Panc1 (cell line): Measurements from ENCODE around the gene GALNT4. TPM values are rescaled to one million over a fixed set of nuclear protein-coding genes. Genes with fewer than 3 reads are reported as not detected.

Experiments used
- ATAC-seq: fragments of 200-7000 bp; cut with Tn5 transposase; 2 replicates; pipeline ENCODE4 v1.9.1; 2020; ENCODE audit warnings: mild to moderate bottlenecking, moderate library complexity
- BruUV-seq: library from RNA; stranded (reverse); fragments of 400-500 nt; replicated peaks from 2 replicates; lab custom pipeline; 2021; lab: Mats Ljungman, UMichigan
- CTCF ChIA-PET: fragments of 300-600 bp; sonication (Branson Sonifier 250); formaldehyde crosslinking; loops from one replicate; lab custom pipeline; 2022; ENCODE audit warnings: antibody characterized with exemption; lab: Charles Lee
- POLR2A ChIA-PET: fragments of 300-600 bp; sonication (Branson Sonifier 250); formaldehyde crosslinking; loops from one replicate; lab custom pipeline; 2022; ENCODE audit warnings: antibody characterized with exemption; lab: Charles Lee
- DNase-seq: peaks from one replicate; pipeline ENCODE4 v3.0.0-alpha.2; 2010; ENCODE audit warnings: low read depth, low spot score
- H3K27ac ChIP-seq: 2 replicates; pipeline ENCODE4 v1.5.1; 2011; ENCODE audit warnings: mild to moderate bottlenecking, low read length, inconsistent platforms
- H3K27me3 ChIP-seq: fragments of 200-500 bp; sonication (Bioruptor generic); 2 replicates; pipeline ENCODE4 v1.6.0; 2014; ENCODE audit warnings: low read length, inconsistent platforms; ENCODE audit not compliant: control insufficient read depth, insufficient read depth
- H3K36me3 ChIP-seq: fragments of 200-500 bp; sonication (Bioruptor generic); 2 replicates; pipeline ENCODE4 v1.5.1; 2014; ENCODE audit warnings: inconsistent platforms, mild to moderate bottlenecking, low read length, moderate library complexity; ENCODE audit not compliant: control insufficient read depth, insufficient read depth
- H3K4me1 ChIP-seq: 2 replicates; pipeline ENCODE4 v1.5.1; 2011; ENCODE audit warnings: inconsistent platforms, mild to moderate bottlenecking, low read length, moderate library complexity; ENCODE audit not compliant: control insufficient read depth, insufficient read depth
- H3K4me3 ChIP-seq, 2 experiments: 2 replicates each; pipeline ENCODE4 v1.5.1; 2011 to 2012; ENCODE audit warnings: low read depth in 2 of 2, low read length in 2 of 2, mild to moderate bottlenecking in 2 of 2, inconsistent platforms in 1 of 2, moderate library complexity in 1 of 2
- H3K9me3 ChIP-seq: fragments of 200-500 bp; sonication (Bioruptor generic); 2 replicates; pipeline ENCODE4 v1.5.1; 2014; ENCODE audit warnings: low read depth, mild to moderate bottlenecking, inconsistent platforms, low read length, moderate library complexity; ENCODE audit not compliant: control insufficient read depth, insufficient read depth
- CTCF ChIP-seq: fragments of 450-650 bp; IDR thresholded peaks from 2 replicates; pipeline ENCODE4 v1.5.1; 2017; ENCODE audit warnings: mild to moderate bottlenecking
- POLR2AphosphoS5 ChIP-seq: IDR thresholded peaks from 2 replicates; pipeline ENCODE4 v1.6.1; 2012; ENCODE audit warnings: mild to moderate bottlenecking, low read depth, low read length, moderate library complexity
- REST ChIP-seq, 2 experiments: IDR thresholded peaks; 2 replicates each; pipeline ENCODE4 v1.6.1; 2011 to 2012; ENCODE audit warnings: low read depth in 2 of 2, control low read depth in 1 of 2, low read length in 1 of 2, mild to moderate bottlenecking in 1 of 2, moderate library complexity in 1 of 2; ENCODE audit not compliant: insufficient read depth in 1 of 2
- SIN3A ChIP-seq: IDR thresholded peaks from 2 replicates; pipeline ENCODE4 v1.6.1; 2012; ENCODE audit warnings: low read depth, mild to moderate bottlenecking, low read length, moderate library complexity, borderline replicate concordance; ENCODE audit not compliant: insufficient read depth
- TCF7L2 ChIP-seq: IDR thresholded peaks from 2 replicates; pipeline ENCODE4 v1.6.1; 2011; ENCODE audit warnings: mild to moderate bottlenecking, low read depth, low read length, inconsistent platforms
- in situ Hi-C: cut with HindIII; loops from 2 replicates; pipeline ENCODE4 v1.10.0; 2016; ENCODE audit warnings: low sequenced_read_pairs, low pct_unique_long_range_greater_than_20kb
- intact Hi-C: fragments of 100-400 bp; cut with micrococcal nuclease; formaldehyde crosslinking; loops from one replicate; pipeline ENCODE4 v1.10.0; 2022; ENCODE audit not compliant: unreplicated experiment
- total RNA-seq: library from RNA; stranded (reverse); gene quantifications from one replicate; pipeline ENCODE4 v1.2.1, GENCODE V29; 2021; ENCODE audit not compliant: unreplicated experiment

Gene GALNT4
- total RNA-seq, 1 experiment from 2014 or later, result 5.1 TPM

GRCh38 chr12:89514751-89515150, 9.8 kb downstream of the GALNT4 start:
- H3K36me3 ChIP-seq, result no peaks in the 10 kb centered on the region
- H3K9me3 ChIP-seq, result no peaks in the 10 kb centered on the region
- ChIA-PET POLR2A (no interaction called here), CTCF (no interaction called here)
- no peak for TF ChIP-seq TCF7L2
- no peak for TF ChIP-seq REST (IDR thresholded peaks at IDR 0.05; ENCODE audit: insufficient read depth in 1 of 2, low read depth in 2 of 2, low read length in 1 of 2)
- TF ChIP-seq POLR2AphosphoS5, result no peak
- TF ChIP-seq SIN3A, result no peak
- no peak for TF ChIP-seq CTCF
- no TSS peak for BruUV-seq
- ATAC-seq (no peak), DNase-seq (no peak)
- no peak overlapping the region for H3K4me3 ChIP-seq
- no peaks in the 10 kb centered on the region for H3K27me3 ChIP-seq
- intact Hi-C loops, result loop anchor here (5.0 kb wide), 1 partner anchor 37 kb away; no protein-coding TSS in a partner anchor
- no peaks in the 10 kb centered on the region for H3K4me1 ChIP-seq
- in situ Hi-C loops, result no loop called here
- H3K27ac ChIP-seq, result no peak overlapping the region

- H3K4me3 ChIP-seq, result no peak overlapping the region
- H3K36me3 ChIP-seq, result no peaks in the 10 kb centered on the region
- in situ Hi-C loops (no loop called here), intact Hi-C loops (loop anchor here (5.0 kb wide), 1 partner anchor 36 kb away; no protein-coding TSS in a partner anchor)
- H3K27ac ChIP-seq, result no peak overlapping the region
- no peak for DNase-seq
- TF ChIP-seq TCF7L2, result no peak
- no peak for TF ChIP-seq SIN3A
- no peak for TF ChIP-seq REST (IDR thresholded peaks at IDR 0.05; ENCODE audit: insufficient read depth in 1 of 2, low read depth in 2 of 2, low read length in 1 of 2)
- H3K27me3 ChIP-seq, result no peaks in the 10 kb centered on the region
- CTCF ChIA-PET, result no interaction called here
- H3K9me3 ChIP-seq, result no peaks in the 10 kb centered on the region
- POLR2A ChIA-PET, result no interaction called here
- H3K4me1 ChIP-seq, result no peaks in the 10 kb centered on the region
- no peak for ATAC-seq
- BruUV-seq, result no TSS peak
Observed at GRCh38 chr12:89513544-89513943, 11.1 kb downstream of the GALNT4 start.
